SKM-1 treated with dmso at 0.1 percent for 144 hours (cell line): ENCODE results near the gene ZNF536.

Source experiments
- DNase-seq: peaks from one replicate; lab custom pipeline; 2025; ENCODE audit not compliant: unreplicated experiment; lab: John Stamatoyannopoulos, UW

Gene ZNF536

GRCh38 chr19:30557212-30557611 is 185.0 kb downstream of the ZNF536 start:
- DNase-seq = no peak

GRCh38 chr19:30557927-30558557 is 185.9 kb downstream of the ZNF536 start:
- no peak for DNase-seq

GRCh38 chr19:30558793-30559192 is 186.6 kb downstream of the ZNF536 start:
- peak; percentile 79 for DNase-seq

GRCh38 chr19:30559446-30559845 is 187.3 kb downstream of the ZNF536 start:
- DNase-seq = no peak

- DNase-seq = no peak
Measured at GRCh38 chr19:30562981-30563380, 190.8 kb downstream of the ZNF536 start.

GRCh38 chr19:30563691-30564090 is 191.5 kb downstream of the ZNF536 start:
- no peak for DNase-seq

GRCh38 chr19:30564551-30565011 is 192.4 kb downstream of the ZNF536 start:
- DNase-seq = no peak

- no peak for DNase-seq
Measured at GRCh38 chr19:30565636-30566035, 193.5 kb downstream of the ZNF536 start.

- no peak for DNase-seq
Measured at GRCh38 chr19:30566681-30567420, 194.7 kb downstream of the ZNF536 start.

GRCh38 chr19:30567536-30568232 is 195.5 kb downstream of the ZNF536 start:
- no peak for DNase-seq

- DNase-seq = no peak
Measured at GRCh38 chr19:30570194-30570593, 198.0 kb downstream of the ZNF536 start.

- no peak for DNase-seq
Measured at GRCh38 chr19:30577551-30578105, 205.4 kb downstream of the ZNF536 start.

GRCh38 chr19:30579419-30579818 is 207.2 kb downstream of the ZNF536 start:
- DNase-seq = no peak

GRCh38 chr19:30580673-30581072 is 208.5 kb downstream of the ZNF536 start:
- no peak for DNase-seq

- no peak for DNase-seq
Measured at GRCh38 chr19:30584090-30584489, 211.9 kb downstream of the ZNF536 start.

GRCh38 chr19:30587869-30588268 is 215.7 kb downstream of the ZNF536 start:
- no peak for DNase-seq

- no peak for DNase-seq
Measured at GRCh38 chr19:30590596-30591229, 218.5 kb downstream of the ZNF536 start.

GRCh38 chr19:30593356-30593755 is 221.2 kb downstream of the ZNF536 start:
- no peak for DNase-seq

- DNase-seq = no peak
Measured at GRCh38 chr19:30593975-30594745, 222.0 kb downstream of the ZNF536 start.

- no peak for DNase-seq
Measured at GRCh38 chr19:30596268-30596667, 224.1 kb downstream of the ZNF536 start.
